ENCODE data around the gene FHOD3.

DNA sequence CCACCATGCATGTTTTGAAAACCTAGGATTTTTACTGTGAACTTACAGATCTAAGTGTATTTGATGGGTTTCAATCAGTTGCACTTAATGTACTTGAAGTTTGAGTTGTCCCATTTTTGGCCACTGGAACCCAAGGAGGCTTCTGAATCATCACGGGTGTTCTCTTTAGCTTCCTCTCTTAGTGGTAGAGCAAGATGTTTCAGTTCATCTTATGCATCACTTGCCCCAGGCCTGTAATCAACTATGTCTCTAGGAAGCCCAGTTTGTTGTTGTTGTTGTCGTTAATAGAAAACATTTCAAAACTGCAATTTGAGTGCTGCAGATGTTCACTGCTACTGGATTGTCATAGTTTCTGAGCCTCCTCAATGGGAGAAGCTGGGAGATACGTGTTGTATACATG, 97.0 kb downstream of the FHOD3 start:
- TF ChIP-seq, protein P1, sequence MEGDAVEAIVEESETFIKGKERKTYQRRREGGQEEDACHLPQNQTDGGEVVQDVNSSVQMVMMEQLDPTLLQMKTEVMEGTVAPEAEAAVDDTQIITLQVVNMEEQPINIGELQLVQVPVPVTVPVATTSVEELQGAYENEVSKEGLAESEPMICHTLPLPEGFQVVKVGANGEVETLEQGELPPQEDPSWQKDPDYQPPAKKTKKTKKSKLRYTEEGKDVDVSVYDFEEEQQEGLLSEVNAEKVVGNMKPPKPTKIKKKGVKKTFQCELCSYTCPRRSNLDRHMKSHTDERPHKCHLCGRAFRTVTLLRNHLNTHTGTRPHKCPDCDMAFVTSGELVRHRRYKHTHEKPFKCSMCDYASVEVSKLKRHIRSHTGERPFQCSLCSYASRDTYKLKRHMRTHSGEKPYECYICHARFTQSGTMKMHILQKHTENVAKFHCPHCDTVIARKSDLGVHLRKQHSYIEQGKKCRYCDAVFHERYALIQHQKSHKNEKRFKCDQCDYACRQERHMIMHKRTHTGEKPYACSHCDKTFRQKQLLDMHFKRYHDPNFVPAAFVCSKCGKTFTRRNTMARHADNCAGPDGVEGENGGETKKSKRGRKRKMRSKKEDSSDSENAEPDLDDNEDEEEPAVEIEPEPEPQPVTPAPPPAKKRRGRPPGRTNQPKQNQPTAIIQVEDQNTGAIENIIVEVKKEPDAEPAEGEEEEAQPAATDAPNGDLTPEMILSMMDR (IDR thresholded peaks at IDR 0.05), result no peak
- TF ChIP-seq POLR2A (IDR thresholded peaks at IDR 0.05), result no peak
